Loucy (cell line): ENCODE results near the gene ARL5A.

Experiments used
- H2AFZ ChIP-seq: fragments of 200-600 bp; sonication (generic); 2 replicates; pipeline ENCODE4 v1.6.0; 2016; ENCODE audit warnings: antibody characterized with exemption, mild to moderate bottlenecking, low read length, moderate library complexity
- H3F3A ChIP-seq: fragments of 200-600 bp; 2 replicates; pipeline ENCODE4 v1.6.0; 2016; ENCODE audit warnings: antibody characterized with exemption, low read depth, mild to moderate bottlenecking
- H3K27me3 ChIP-seq: fragments of 200-600 bp; sonication (generic); 2 replicates; pipeline ENCODE4 v1.6.1; 2014; ENCODE audit warnings: low read length, mild to moderate bottlenecking; ENCODE audit not compliant: insufficient read depth, poor library complexity, severe bottlenecking
- H3K36me3 ChIP-seq: fragments of 200-600 bp; sonication (generic); 2 replicates; pipeline ENCODE4 v1.6.1; 2016; ENCODE audit warnings: low read length; ENCODE audit not compliant: insufficient read depth
- H3K4me1 ChIP-seq: fragments of 200-600 bp; sonication (generic); 2 replicates; pipeline ENCODE4 v1.5.1; 2014; ENCODE audit warnings: low read length, mild to moderate bottlenecking; ENCODE audit not compliant: insufficient read depth, poor library complexity, severe bottlenecking
- H3K4me2 ChIP-seq: fragments of 200-600 bp; sonication (generic); 2 replicates; pipeline ENCODE4 v1.6.0; 2014; ENCODE audit warnings: antibody characterized with exemption, low read length, low read depth, mild to moderate bottlenecking; ENCODE audit not compliant: poor library complexity, severe bottlenecking
- H3K4me3 ChIP-seq: fragments of 200-600 bp; sonication (generic); 2 replicates; pipeline ENCODE4 v1.5.1; 2014; ENCODE audit warnings: low read length, mild to moderate bottlenecking, mixed read lengths; ENCODE audit not compliant: poor library complexity, severe bottlenecking
- H3K79me2 ChIP-seq: fragments of 200-600 bp; sonication (generic); 2 replicates; pipeline ENCODE4 v1.6.1; 2014; ENCODE audit warnings: low read length; ENCODE audit not compliant: insufficient read depth
- H3K9ac ChIP-seq: fragments of 200-600 bp; sonication (generic); 2 replicates; pipeline ENCODE4 v1.6.0; 2014; ENCODE audit warnings: mild to moderate bottlenecking, low read depth, low read length, moderate library complexity; ENCODE audit not compliant: poor library complexity, severe bottlenecking
- H3K9me2 ChIP-seq: fragments of 200-600 bp; sonication (generic); replicated peaks from 2 replicates; pipeline ENCODE4 v1.6.1; 2016; ENCODE audit warnings: low read depth, low read length, mixed read lengths
- H3K9me3 ChIP-seq: fragments of 200-600 bp; sonication (generic); 2 replicates; pipeline ENCODE4 v1.6.1; 2014; ENCODE audit warnings: mild to moderate bottlenecking, antibody characterized with exemption, low read length, low read depth; ENCODE audit not compliant: insufficient read depth
- H4K20me1 ChIP-seq: fragments of 200-600 bp; sonication (generic); 2 replicates; pipeline ENCODE4 v1.6.0; 2014; ENCODE audit warnings: antibody characterized with exemption, low read length, mild to moderate bottlenecking; ENCODE audit not compliant: insufficient read depth, poor library complexity, severe bottlenecking
- CTCF ChIP-seq: fragments of 200-600 bp; sonication (generic); conservative IDR thresholded peaks from 2 replicates; pipeline ENCODE4 v1.5.1; 2014; ENCODE audit warnings: mild to moderate bottlenecking, antibody characterized with exemption, low read length
- EZH2phosphoT487 ChIP-seq: fragments of 200-600 bp; IDR thresholded peaks from 2 replicates; pipeline ENCODE4 v1.6.1; 2018; ENCODE audit warnings: antibody characterized with exemption, mild to moderate bottlenecking, moderate library complexity, borderline replicate concordance

Gene ARL5A

DNA sequence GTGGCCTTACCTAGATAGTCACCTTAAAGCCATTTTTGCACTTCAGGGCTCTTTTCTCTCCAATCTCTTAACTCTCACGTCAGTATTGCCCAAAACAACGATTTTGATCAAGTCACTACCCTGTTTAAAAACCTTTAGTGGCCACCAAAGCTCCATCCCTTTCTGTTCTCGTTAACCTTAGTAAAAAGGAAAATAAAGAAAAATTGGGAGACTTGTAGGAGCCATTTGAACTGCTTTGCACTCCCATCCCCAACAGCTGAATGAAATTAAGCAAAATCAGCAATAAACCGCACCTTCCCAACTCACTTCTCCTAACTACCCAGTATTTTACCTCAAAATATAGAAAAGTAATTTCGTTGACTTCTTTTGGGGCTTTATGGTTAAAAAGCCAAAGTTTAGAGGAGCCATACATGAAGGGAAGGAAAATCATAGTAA, 686 bp upstream of the ARL5A start:
- peaks cover 42% of the 10 kb centered on the region for H3K79me2 ChIP-seq
- no peaks in the 10 kb centered on the region for H3K9me3 ChIP-seq
- peak overlapping the region; percentile 90 for H3K4me3 ChIP-seq
- no peaks in the 10 kb centered on the region for H3K9me2 ChIP-seq
- peaks cover 35% of the 10 kb centered on the region for H3K4me1 ChIP-seq
- TF ChIP-seq EZH2phosphoT487 (no peak), CTCF (no peak)
- no peaks in the 10 kb centered on the region for H3F3A ChIP-seq
- peak overlapping the region; percentile 89 for H3K9ac ChIP-seq
- H3K4me2 ChIP-seq = peak overlapping the region; percentile 64
- peak overlapping the region; percentile 90 for H2AFZ ChIP-seq
- H3K27me3 ChIP-seq = no peaks in the 10 kb centered on the region
- H3K36me3 ChIP-seq = no peaks in the 10 kb centered on the region
- H4K20me1 ChIP-seq = peaks cover 36% of the 10 kb centered on the region

DNA sequence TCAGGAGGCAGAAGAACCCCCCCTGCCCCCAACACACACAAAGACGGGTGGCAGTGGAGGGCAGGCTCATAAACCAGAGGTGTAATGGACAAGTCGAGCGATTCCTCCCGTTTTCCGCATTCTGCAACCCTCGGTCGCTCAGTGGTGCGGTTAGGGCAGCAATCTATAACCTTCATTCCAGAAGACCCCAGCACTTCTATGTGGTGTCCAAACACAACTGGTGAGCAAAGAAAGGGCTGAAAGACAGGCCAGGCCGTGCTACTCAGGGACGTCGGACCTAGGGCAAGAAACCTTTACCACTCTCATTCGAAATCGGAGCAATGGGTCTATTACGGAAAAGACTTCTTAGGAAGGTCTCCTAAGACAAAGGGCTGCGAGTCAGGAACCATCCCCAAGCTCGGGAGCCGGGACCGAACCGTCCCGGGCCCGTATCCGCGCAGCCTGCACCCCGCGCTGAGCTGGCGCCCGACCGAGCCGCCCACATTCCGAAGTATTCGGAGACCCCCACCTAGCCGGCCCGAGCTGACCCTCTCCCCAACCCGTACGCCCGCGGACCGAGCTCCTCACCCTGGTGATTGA, 568 bp downstream of the ARL5A start:
- no peaks in the 10 kb centered on the region for H3F3A ChIP-seq
- H3K79me2 ChIP-seq = peaks cover 55% of the 10 kb centered on the region
- peaks cover 47% of the 10 kb centered on the region for H3K4me1 ChIP-seq
- no peaks in the 10 kb centered on the region for H3K36me3 ChIP-seq
- H4K20me1 ChIP-seq = peaks cover 45% of the 10 kb centered on the region
- peak overlapping the region; percentile 90 for H3K4me3 ChIP-seq
- no peaks in the 10 kb centered on the region for H3K9me2 ChIP-seq
- TF ChIP-seq EZH2phosphoT487 (no peak), CTCF (no peak)
- peak overlapping the region; percentile 89 for H3K9ac ChIP-seq
- H3K4me2 ChIP-seq = peak overlapping the region; percentile 92
- no peaks in the 10 kb centered on the region for H3K9me3 ChIP-seq
- no peaks in the 10 kb centered on the region for H3K27me3 ChIP-seq
- peak overlapping the region; percentile 90 for H2AFZ ChIP-seq

GRCh38 chr2:151826737-151827157, 1.5 kb downstream of the ARL5A start:
- no peaks in the 10 kb centered on the region for H3K9me2 ChIP-seq
- H3K9ac ChIP-seq = peak overlapping the region; percentile 89
- no peak overlapping the region for H2AFZ ChIP-seq
- no peaks in the 10 kb centered on the region for H3K9me3 ChIP-seq
- H3K4me3 ChIP-seq = peak overlapping the region; percentile 90
- peaks cover 50% of the 10 kb centered on the region for H3K4me1 ChIP-seq
- TF ChIP-seq EZH2phosphoT487 = no peak
- TF ChIP-seq CTCF = no peak
- no peaks in the 10 kb centered on the region for H3K27me3 ChIP-seq
- H3F3A ChIP-seq = no peaks in the 10 kb centered on the region
- no peaks in the 10 kb centered on the region for H3K36me3 ChIP-seq
- H3K4me2 ChIP-seq = peak overlapping the region; percentile 92
- H4K20me1 ChIP-seq = peaks cover 49% of the 10 kb centered on the region
- peaks cover 62% of the 10 kb centered on the region for H3K79me2 ChIP-seq
